GM12878 (cell line): Measurements from ENCODE around the gene PMIS2. TPM values are rescaled to one million over a fixed set of nuclear protein-coding genes. Genes with fewer than 3 reads are reported as not detected.

Source experiments
- ATAC-seq: fragments of 200-7000 bp; cut with Tn5 transposase; 3 replicates; pipeline ENCODE4 v1.9.1; 2020; ENCODE audit warnings: mild to moderate bottlenecking, moderate library complexity
- BruUV-seq: library from RNA; stranded (reverse); fragments of 400-500 nt; replicated peaks from 2 replicates; lab custom pipeline; 2021; lab: Mats Ljungman, UMichigan
- CTCF ChIA-PET: fragments of 300-600 bp; sonication (Branson Sonifier 250); formaldehyde crosslinking; extraction: SDS; loops from one replicate; lab custom pipeline; 2021; ENCODE audit warnings: inconsistent platforms; lab: Yijun Ruan, JAX
- POLR2A ChIA-PET: fragments of 350-600 bp; formaldehyde crosslinking; extraction: SDS; loops from one replicate; lab custom pipeline; 2021; ENCODE audit warnings: inconsistent platforms; lab: Charles Lee
- RAD21 ChIA-PET: fragments of 300-600 bp; sonication (Branson Sonifier 250); formaldehyde crosslinking; loops from one replicate; lab custom pipeline; 2023; ENCODE audit warnings: antibody characterized with exemption; ENCODE audit not compliant: unreplicated experiment; lab: Charles Lee
- SMC1A ChIA-PET: fragments of 300-600 bp; sonication (Branson Sonifier 250); formaldehyde crosslinking; loops from one replicate; lab custom pipeline; 2023; ENCODE audit not compliant: unreplicated experiment, uncharacterized antibody; lab: Charles Lee
- DNase-seq: peaks from one replicate; pipeline ENCODE4 v3.0.0-alpha.2; 2011; ENCODE audit warnings: low read depth, low spot score
- FAIRE-seq: peaks from 3 replicates; lab custom pipeline; 2011; peaks lifted over from hg19 to GRCh38; lab: Jason Lieb, UNC
- H2AFZ ChIP-seq: 2 replicates; pipeline ENCODE4 v1.6.0; 2011; ENCODE audit warnings: low read depth, low read length, control low read depth; ENCODE audit not compliant: control insufficient read depth
- H3K27ac ChIP-seq: 2 replicates; pipeline ENCODE4 v1.5.1; 2011; ENCODE audit warnings: control low read depth; ENCODE audit not compliant: control insufficient read depth, insufficient read depth
- H3K27me3 ChIP-seq, 2 experiments: replicated peaks in 1 of 2; 2 replicates each; pipeline versions ENCODE4 v1.6.0 to v1.6.1; 2011; ENCODE audit warnings: low read length in 1 of 2; ENCODE audit not compliant: control insufficient read depth in 2 of 2, insufficient read depth in 2 of 2
- H3K36me3 ChIP-seq, 2 experiments: 2 replicates each; pipeline ENCODE4 v1.5.1; 2011; ENCODE audit warnings: low read length in 1 of 2; ENCODE audit not compliant: control insufficient read depth in 2 of 2, insufficient read depth in 2 of 2
- H3K4me1 ChIP-seq: 2 replicates; pipeline ENCODE4 v1.6.1; 2011; ENCODE audit warnings: mild to moderate bottlenecking, low read length, moderate library complexity, mixed read lengths; ENCODE audit not compliant: control insufficient read depth, insufficient read depth
- H3K4me2 ChIP-seq: 2 replicates; pipeline ENCODE4 v1.6.0; 2011; ENCODE audit warnings: control low read depth; ENCODE audit not compliant: control insufficient read depth, insufficient read depth
- H3K4me3 ChIP-seq: fragments of 200-600 bp; sonication (generic); 2 replicates; pipeline ENCODE4 v1.5.1; 2016
- H3K79me2 ChIP-seq: 2 replicates; pipeline ENCODE4 v1.6.0; 2011; ENCODE audit warnings: low read length; ENCODE audit not compliant: control insufficient read depth, insufficient read depth
- H3K9ac ChIP-seq: 2 replicates; pipeline ENCODE4 v1.8.0; 2011; ENCODE audit warnings: low read length, control low read depth, mixed read lengths; ENCODE audit not compliant: control insufficient read depth, insufficient read depth
- H3K9me3 ChIP-seq: replicated peaks from 3 replicates; pipeline ENCODE4 v1.5.1; 2011; ENCODE audit warnings: mild to moderate bottlenecking, low read length; ENCODE audit not compliant: control insufficient read depth, insufficient read depth
- H4K20me1 ChIP-seq: 2 replicates; pipeline ENCODE4 v1.6.0; 2011; ENCODE audit not compliant: control insufficient read depth, insufficient read depth
- CHD1 ChIP-seq: IDR thresholded peaks from 2 replicates; pipeline ENCODE4 v1.6.1; 2012; ENCODE audit warnings: low read depth, low read length, improper control_type of control experiment
- E2F8 ChIP-seq: fragments of 450-650 bp; IDR thresholded peaks from 2 replicates; pipeline ENCODE4 v1.6.1; 2018; ENCODE audit warnings: mild to moderate bottlenecking, low read depth, moderate library complexity; ENCODE audit not compliant: partially characterized antibody
- HDAC6 ChIP-seq: fragments of 200-600 bp; sonication (generic); IDR thresholded peaks from one replicate; pipeline ENCODE4 v1.8.0; 2017; ENCODE audit warnings: antibody characterized with exemption; ENCODE audit not compliant: unreplicated experiment
- HDGF ChIP-seq: fragments of 450-650 bp; IDR thresholded peaks from 2 replicates; pipeline ENCODE4 v1.6.1; 2016; ENCODE audit warnings: antibody characterized with exemption
- IRF5 ChIP-seq: fragments of 450-650 bp; IDR thresholded peaks from 2 replicates; pipeline ENCODE4 v1.6.1; 2017; ENCODE audit warnings: borderline replicate concordance
- KDM1A ChIP-seq: fragments of 200-600 bp; sonication (generic); IDR thresholded peaks from 2 replicates; pipeline ENCODE4 v1.6.1; 2016; ENCODE audit warnings: borderline replicate concordance
- MEF2A ChIP-seq: IDR thresholded peaks from 2 replicates; pipeline ENCODE4 v1.6.1; 2011; ENCODE audit warnings: low read depth, mild to moderate bottlenecking, low read length, moderate library complexity; ENCODE audit not compliant: insufficient read depth
- MXI1 ChIP-seq: fragments of 150-350 bp; IDR thresholded peaks from 2 replicates; pipeline ENCODE4 v1.6.1; 2011; ENCODE audit warnings: low read depth, mild to moderate bottlenecking, inconsistent platforms, low read length, improper control_type of control experiment
- MYC ChIP-seq: IDR thresholded peaks from 2 replicates; pipeline ENCODE4 v1.6.1; 2011; ENCODE audit warnings: mild to moderate bottlenecking, low read length, moderate library complexity, inconsistent platforms; ENCODE audit not compliant: insufficient read depth, insufficient replicate concordance, insufficient read length, severe bottlenecking
- PBX3 ChIP-seq: IDR thresholded peaks from 2 replicates; pipeline ENCODE4 v1.6.1; 2011; ENCODE audit warnings: mild to moderate bottlenecking, low read depth, low read length, moderate library complexity; ENCODE audit not compliant: insufficient replicate concordance
- RB1 ChIP-seq: fragments of 450-650 bp; formaldehyde crosslinking; IDR thresholded peaks from 2 replicates; pipeline ENCODE4 v1.6.1; 2017; ENCODE audit warnings: mild to moderate bottlenecking, borderline replicate concordance
- SMARCA5 ChIP-seq: fragments of 450-650 bp; IDR thresholded peaks from 2 replicates; pipeline ENCODE4 v1.6.1; 2017; ENCODE audit warnings: mild to moderate bottlenecking
- STAT3 ChIP-seq: IDR thresholded peaks from 2 replicates; pipeline ENCODE4 v1.6.1; 2011; ENCODE audit warnings: low read depth, low read length, improper control_type of control experiment
- ZBED1 ChIP-seq: IDR thresholded peaks from 2 replicates; pipeline ENCODE4 v1.6.1; 2016; ENCODE audit warnings: borderline replicate concordance
- ZBTB33 ChIP-seq: fragments of 450-650 bp; IDR thresholded peaks from 2 replicates; pipeline ENCODE4 v1.6.1; 2017; ENCODE audit warnings: mild to moderate bottlenecking
- ZNF207 ChIP-seq: fragments of 450-650 bp; IDR thresholded peaks from 2 replicates; pipeline ENCODE4 v1.6.1; 2014; ENCODE audit warnings: antibody characterized with exemption, mild to moderate bottlenecking, borderline replicate concordance
- ZNF217 ChIP-seq: fragments of 450-650 bp; IDR thresholded peaks from 2 replicates; pipeline ENCODE4 v1.6.1; 2017; ENCODE audit warnings: antibody characterized with exemption, mild to moderate bottlenecking
- WGBS: methylation state at CpG from one replicate; pipeline ENCODE4 v1.1.6; 2016; ENCODE audit warnings: low lambda C conversion rate; ENCODE audit not compliant: insufficient replicate concordance, insufficient coverage; ENCODE audit errors: missing lambda C conversion rate; 5-methylcytosine and 5-hydroxymethylcytosine counted together
- in situ Hi-C: fragments of 300-500 bp; cut with MboI; formaldehyde crosslinking; loops from 9 replicates; pipeline ENCODE4 v1.14.3; 2018; ENCODE audit warnings: mixed read lengths
- intact Hi-C: fragments of 100-400 bp; cut with micrococcal nuclease; formaldehyde crosslinking; loops from one replicate; pipeline ENCODE4 v1.14.2; 2022; ENCODE audit not compliant: unreplicated experiment
- polyA plus RNA-seq, 11 experiments: library from polyadenylated mRNA; depleted of rRNA in 4 of 11; unstranded in 6 of 11; stranded (reverse) in 5 of 11; fragments of >200 nt; fragmentation: Nextera tagmentation in 4 of 11; fragmentation: Illumina TruSeq in 1 of 11; extraction: Ambion mirVana in 4 of 11; extraction: Trizol in 1 of 11; gene quantifications; 1 replicate in 1 of 11; 2 replicates in 10 of 11; pipeline versions ENCODE4 v1.2.1 to v1.2.3, GENCODE V29; 2011 to 2016; ENCODE audit warnings: inconsistent platforms in 2 of 11, missing spikeins in 2 of 11, low read depth in 1 of 11
- total RNA-seq, 4 experiments: library from RNA; depleted of rRNA in 3 of 4; stranded (reverse); fragments of >200 nt in 3 of 4; fragmentation: Illumina TruSeq in 1 of 4; extraction: Trizol in 1 of 4; gene quantifications; 2 replicates each; pipeline versions ENCODE4 v1.2.1 to v1.2.3, GENCODE V29; 2013 to 2021

The PMIS2 gene
- total and polyA plus RNA-seq, 10 of the 15 experiments (the other 5 are each of a cell fraction or from before 2014, with no cell fraction given): not detected

GRCh38 chr19:35621708-35622107, 35.7 kb downstream of the PMIS2 start:
- RAD21 ChIA-PET: no interaction called here
- H3K9ac ChIP-seq: no peak overlapping the region
- TF ChIP-seq MXI1 (no peak), MEF2A (no peak), RB1 (no peak), ZNF217 (no peak), ZBED1 (no peak), PBX3 (no peak), MYC (no peak), ZBTB33 (no peak), IRF5 (no peak), KDM1A (no peak), HDAC6 (no peak), CHD1 (no peak), E2F8 (no peak), HDGF (no peak), STAT3 (no peak), ZNF207 (no peak), SMARCA5 (no peak)

More at GRCh38 chr19:35621708-35622107, 35.7 kb downstream of the PMIS2 start:
- H3K4me2 ChIP-seq: no peak overlapping the region
- no peaks in the 10 kb centered on the region for H3K27me3 ChIP-seq
- FAIRE-seq: no peak
- POLR2A ChIA-PET: interaction anchor here (0.9 kb wide), 1 partner anchor 21 kb away, joined by 3 read pairs; no protein-coding TSS in a partner anchor
- H3K9me3 ChIP-seq: no peaks in the 10 kb centered on the region
- no peak overlapping the region for H3K27ac ChIP-seq
- CTCF ChIA-PET: no interaction called here
- no peaks in the 10 kb centered on the region; a peak in 1 of 4 replicates for H3K36me3 ChIP-seq
- SMC1A ChIA-PET: no interaction called here
- 96% methylated on average over 9 of the region's 9 CpGs for WGBS
- no TSS peak for BruUV-seq
- no peak for DNase-seq
- no peak overlapping the region for H3K4me3 ChIP-seq
- ATAC-seq: no peak
- H4K20me1 ChIP-seq: no peaks in the 10 kb centered on the region
- no peak overlapping the region for H2AFZ ChIP-seq
- no peaks in the 10 kb centered on the region for H3K4me1 ChIP-seq
- intact Hi-C loops (no loop called here), in situ Hi-C loops (no loop called here)
- no peaks in the 10 kb centered on the region for H3K79me2 ChIP-seq
